Amniotic stem cell (primary cell): Measurements from ENCODE around the gene SLC4A2.
"Not testable (repeated sequence)": the region's sequence is repeated elsewhere in the genome, so short reads cannot be mapped to it uniquely, and the experiment has no call there.

Experiments
- DNase-seq: peaks from one replicate; lab custom pipeline; 2025; lab: John Stamatoyannopoulos, UW

The SLC4A2 gene

GRCh38 chr7:151025924-151026671 lies 33.3 kb upstream of the SLC4A2 start:
- DNase-seq, result no peak

DNA sequence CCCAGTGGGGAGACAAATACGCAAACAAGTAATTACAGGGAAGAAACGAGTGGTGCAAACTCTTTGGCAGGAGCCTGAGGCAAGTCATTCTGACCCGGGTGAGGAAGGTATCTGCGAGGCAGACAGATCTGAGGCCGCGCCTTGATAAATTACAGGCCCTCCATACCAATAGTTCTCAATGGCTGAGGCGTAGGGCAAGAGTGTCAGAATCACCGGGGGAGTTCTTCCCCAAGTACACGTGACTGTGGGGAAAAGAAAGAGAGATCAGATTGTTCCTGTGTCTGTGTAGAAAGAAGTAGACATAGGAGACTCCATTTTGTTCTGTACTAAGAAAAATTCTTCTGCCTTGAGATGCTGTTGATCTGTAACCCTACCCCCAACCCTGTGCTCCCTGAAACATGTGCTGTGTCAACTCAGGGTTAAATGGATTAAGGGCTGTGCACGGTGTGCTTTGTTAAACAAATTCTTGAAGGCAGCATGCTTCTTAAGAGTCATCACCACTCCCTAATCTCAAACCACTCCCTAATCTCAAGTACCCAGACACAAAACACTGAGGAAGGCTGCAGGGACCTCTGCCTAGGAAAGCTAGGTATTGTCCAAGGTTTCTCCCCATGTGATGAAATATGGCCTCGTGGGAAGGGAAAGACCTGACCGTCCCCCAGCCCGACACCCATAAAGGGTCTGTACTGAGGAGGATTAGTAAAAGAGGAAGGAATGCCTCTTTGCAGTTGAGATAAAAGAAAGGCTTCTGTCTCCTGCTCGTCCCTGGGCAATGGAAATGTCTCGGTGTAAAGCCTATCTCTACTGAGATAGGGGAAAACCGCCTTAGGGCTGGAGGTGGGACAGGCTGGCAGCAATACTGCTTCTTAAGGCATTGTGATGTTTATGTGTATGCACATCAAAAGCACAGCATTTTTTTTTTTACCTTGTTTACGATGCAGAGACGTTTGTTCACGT lies 32.3 kb upstream of the SLC4A2 start:
- DNase-seq, result not testable (repeated sequence)

DNA sequence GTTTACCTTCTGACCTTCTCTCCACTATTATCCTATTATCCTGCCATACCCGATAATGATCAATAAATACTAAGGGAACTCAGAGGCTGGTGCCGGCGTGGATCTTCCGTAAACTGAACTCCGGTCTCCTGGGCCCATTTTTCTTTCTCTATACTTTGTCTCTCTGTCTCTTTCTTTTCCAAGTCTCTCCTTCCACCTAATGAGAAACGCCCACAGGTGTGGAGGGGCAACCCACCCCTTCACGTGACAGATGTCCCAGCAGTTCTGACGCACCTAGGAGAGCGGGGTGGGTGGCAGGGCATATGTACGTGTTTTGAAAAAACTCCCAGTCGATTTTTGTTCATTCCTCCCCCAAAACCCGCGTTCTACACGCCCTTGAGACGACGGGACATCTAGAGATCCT lies 31.7 kb upstream of the SLC4A2 start:
- DNase-seq, result not testable (repeated sequence)

DNA sequence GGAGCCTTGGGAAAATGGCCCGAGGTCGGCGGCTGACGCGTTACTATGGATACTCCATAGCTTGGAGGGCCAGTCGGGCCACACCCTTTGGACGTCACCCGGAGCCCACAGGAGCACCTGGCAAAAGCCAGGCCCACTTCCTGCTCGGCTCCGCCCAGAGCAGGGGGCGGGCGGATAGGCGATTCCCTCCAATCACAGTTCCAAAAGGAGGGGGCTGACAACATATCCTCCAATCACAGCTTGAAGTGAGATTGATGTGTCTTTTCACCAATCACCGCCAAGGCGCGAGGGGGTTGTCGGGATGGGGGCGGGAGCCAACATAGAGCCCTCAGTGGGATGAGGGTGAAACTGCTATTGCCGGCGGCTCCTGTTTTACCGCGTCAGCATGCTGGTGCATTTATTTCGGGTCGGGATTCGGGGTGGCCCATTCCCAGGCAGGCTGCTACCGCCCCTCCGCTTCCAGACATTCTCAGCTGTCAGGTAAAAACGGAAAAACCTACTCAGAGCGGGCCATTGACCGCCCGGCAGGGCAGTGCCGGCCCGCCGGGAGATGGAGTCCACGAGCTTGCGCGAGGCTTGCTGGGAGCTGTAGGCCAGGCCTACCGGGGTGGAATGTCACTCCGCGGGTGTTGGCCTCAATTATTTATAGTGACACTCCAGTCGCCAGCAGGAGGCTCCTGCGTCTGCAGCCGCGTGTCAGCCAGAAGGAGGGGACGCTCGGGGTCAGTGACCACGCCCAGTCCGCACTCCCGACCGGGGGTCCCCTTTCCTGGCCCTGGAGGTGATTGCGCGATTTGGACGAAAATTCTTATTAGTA lies 31.1 kb upstream of the SLC4A2 start, which contains the start of gene ABCB8:
ABCB8 (plus strand) TSS at position 320 of the 817 bp plus-strand sequence; CDS start at position 386, 66 bp downstream.
- peak; percentile 91 for DNase-seq

DNA sequence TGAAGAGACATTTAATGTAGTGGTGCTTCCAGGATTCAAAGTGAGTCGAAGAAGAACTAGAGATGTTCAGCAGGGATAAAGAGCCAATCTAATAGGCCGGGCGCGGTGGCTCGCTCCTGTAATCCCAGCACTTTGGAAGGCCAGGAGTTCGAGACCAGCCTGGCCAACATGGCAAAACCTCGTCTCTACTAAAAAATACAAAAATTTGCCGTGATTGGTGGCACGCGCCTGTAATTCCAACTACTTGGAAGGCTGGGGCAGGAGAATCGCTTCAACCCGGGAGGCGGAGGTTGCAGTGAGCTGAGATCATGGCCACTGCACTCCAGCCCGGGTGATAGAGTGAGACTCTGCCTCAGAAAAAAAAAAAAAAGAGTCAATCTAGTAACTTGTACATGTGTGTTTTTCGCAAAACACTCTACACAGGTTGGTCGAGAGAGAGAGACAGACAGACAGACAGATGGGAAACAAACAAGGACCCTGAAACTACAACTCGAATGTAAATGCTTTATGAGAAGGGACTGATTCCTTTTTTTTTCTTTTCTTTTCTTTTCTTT lies 30.4 kb upstream of the SLC4A2 start:
- no peak for DNase-seq

DNA sequence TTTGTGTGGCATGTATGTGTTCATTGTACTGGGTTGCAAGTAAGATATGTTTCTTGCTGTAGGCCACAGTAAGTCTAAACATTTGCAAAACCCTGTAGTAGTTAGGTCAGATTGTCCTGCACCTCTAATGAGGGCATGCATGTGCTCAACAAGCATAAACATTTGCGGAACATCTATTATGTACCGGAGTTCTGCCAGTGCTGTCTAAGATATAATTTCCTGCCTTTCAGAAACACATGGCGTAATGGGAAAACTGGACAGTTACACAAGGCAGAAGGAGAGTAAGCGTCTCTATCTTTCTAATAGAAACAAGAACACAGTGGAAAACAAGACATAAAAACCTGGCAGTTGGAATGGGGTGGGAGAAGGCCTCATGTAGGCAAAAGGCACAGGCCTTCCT lies 28.4 kb upstream of the SLC4A2 start:
- no peak for DNase-seq

- no peak for DNase-seq
Observed at GRCh38 chr7:151032936-151033863, 26.2 kb upstream of the SLC4A2 start.

- DNase-seq, result no peak
Observed at GRCh38 chr7:151033864-151034249, 25.5 kb upstream of the SLC4A2 start.

DNA sequence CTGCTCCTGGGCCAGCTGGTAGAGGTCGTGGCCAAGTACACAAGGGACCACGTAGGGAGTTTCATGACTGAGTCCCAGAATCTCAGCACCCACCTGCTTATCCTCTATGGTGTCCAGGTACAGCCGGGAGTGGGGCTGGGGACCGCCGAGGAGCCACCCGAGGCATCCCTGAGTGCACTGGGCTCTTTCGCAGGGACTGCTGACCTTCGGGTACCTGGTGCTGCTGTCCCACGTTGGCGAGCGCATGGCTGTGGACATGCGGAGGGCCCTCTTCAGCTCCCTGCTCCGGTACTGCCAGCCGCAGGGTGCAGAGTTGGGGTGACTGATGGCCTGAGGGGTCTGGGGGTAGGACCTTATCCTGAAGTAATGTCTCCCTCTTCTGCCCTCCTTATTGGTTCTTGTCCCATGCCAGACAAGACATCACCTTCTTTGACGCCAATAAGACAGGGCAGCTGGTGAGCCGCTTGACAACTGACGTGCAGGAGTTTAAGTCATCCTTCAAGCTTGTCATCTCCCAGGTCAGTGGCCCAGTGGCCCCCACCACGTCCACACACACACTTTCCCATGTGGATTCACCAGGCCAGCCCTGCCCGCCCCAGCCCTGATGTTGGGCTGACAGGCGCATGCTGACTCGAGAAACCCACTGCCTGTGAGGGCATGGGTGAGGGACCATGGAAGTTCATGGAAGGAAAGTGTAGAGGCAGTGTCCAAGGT lies 24.9 kb upstream of the SLC4A2 start:
- DNase-seq, result no peak

GRCh38 chr7:151035026-151035717 lies 24.2 kb upstream of the SLC4A2 start:
- no peak for DNase-seq

DNA sequence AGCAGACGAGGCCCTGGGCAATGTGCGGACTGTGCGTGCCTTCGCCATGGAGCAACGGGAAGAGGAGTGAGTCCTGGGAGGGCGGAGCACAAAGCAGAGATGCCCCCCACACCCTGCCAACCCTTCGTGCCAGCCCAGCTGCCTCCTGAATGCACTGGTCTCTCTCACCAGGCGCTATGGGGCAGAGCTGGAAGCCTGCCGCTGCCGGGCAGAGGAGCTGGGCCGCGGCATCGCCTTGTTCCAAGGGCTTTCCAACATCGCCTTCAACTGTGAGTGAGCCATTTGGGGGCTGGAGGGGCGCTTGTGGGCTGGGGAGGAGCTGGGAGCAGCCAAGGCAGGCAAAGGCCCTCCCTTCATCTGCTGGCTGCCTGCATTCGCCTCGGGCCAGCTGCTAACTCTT lies 23.5 kb upstream of the SLC4A2 start:
- no peak for DNase-seq

- DNase-seq, result peak; percentile 81
Observed at GRCh38 chr7:151038951-151039849, 20.2 kb upstream of the SLC4A2 start.

DNA sequence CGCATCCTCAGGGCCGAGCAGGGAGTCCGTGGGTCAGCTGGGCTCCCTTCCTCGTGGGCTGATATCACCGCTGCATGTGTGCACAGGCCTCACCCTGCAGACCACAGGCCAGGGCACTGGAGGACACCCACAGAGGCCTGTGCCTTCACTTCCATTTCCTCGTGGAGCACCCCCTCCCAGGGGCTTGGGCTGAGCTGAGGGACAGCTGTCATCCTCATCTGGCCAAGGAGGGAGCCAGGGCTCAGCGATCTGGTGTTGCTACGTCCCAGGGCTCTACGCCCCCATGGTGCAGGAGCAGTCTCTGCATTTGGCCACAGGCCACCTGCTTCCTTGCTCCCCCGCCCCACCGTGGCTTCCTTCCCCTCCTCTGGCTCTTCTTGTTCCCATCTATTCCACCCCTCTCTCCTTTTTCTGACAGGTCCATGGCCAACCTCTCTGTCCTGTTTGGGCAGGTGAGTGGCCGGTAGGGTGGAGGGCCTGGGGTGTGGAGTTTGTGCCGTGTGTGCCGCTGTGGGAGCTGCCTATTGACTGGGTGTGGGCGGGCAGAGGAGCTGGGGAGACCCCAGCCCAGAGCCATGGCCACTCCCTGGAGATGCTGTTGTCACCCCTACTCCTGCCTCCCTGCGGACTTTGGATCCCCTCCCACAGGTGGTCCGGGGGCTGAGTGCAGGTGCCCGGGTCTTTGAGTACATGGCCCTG lies 19.4 kb upstream of the SLC4A2 start:
- DNase-seq, result no peak

DNA sequence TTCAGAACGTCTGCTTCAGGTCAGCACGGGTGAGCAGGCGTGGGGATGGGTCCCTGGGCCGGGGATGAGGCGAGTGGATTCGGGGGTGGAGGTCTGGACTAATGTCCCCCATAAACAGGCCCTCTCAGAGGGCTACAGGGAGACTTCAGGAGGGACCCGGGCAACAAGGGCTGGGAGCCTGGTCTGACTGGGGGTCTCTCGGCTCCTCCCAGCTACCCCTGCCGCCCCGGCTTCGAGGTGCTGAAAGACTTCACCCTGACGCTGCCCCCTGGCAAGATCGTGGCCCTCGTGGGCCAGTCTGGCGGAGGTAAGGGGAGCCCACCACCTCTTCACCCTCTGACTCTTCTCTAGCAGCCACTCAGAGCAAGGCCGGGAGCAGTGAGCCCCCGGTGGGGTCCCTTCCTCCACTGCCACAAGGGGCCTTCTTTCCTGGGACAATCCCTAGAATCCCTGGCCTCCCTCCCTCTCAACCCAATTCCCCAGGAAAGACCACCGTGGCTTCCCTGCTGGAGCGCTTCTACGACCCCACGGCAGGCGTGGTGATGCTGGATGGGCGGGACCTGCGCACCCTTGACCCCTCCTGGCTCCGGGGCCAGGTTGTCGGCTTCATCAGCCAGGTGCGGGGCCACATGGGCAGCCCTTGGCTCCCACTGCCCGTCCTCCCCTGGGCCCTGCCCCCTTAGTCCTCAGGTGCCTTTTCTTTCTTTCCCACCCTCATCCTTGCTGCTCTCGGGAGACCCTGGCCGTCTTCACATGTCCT lies 18.6 kb upstream of the SLC4A2 start:
- DNase-seq, result no peak

- DNase-seq, result not testable (repeated sequence)
Observed at GRCh38 chr7:151043449-151043848, 15.9 kb upstream of the SLC4A2 start.

DNA sequence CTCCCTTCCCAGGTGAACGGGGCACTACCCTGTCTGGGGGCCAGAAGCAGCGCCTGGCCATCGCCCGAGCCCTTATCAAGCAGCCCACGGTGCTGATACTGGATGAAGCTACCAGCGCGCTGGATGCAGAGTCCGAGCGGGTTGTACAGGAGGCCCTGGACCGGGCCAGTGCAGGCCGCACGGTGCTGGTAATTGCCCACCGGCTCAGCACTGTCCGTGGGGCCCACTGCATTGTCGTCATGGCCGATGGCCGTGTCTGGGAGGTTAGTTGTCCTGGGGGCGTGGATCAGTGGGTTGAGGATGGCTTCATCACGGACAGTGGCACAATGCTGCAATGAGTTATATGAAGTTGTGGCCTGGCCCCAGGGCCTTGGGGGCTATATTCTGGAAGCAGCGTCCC lies 15.4 kb upstream of the SLC4A2 start:
- no peak for DNase-seq

GRCh38 chr7:151045262-151045661 lies 14.1 kb upstream of the SLC4A2 start:
- no peak for DNase-seq
